ENCODE measurements around the gene TGM4.

The TGM4 gene

GRCh38 chr3:44887101-44887500 is 12.7 kb downstream of the TGM4 start:
- no peak for ATAC-seq (replicated peaks)
- H3K27ac Mint-ChIP-seq, result no peak overlapping the region

GRCh38 chr3:44890258-44890657 is 15.8 kb downstream of the TGM4 start:
- ATAC-seq (replicated peaks) (no peak), DNase-seq (no peak)
- no peaks in the 10 kb centered on the region for H3K9me3 Mint-ChIP-seq
- H3K27me3 Mint-ChIP-seq, result peaks cover 22 to 37% of the 10 kb centered on the region in 2 donors
- no peaks in the 10 kb centered on the region for H3K36me3 Mint-ChIP-seq (ENCODE audit: insufficient read depth)
- H3K4me1 Mint-ChIP-seq (ENCODE audit: low read depth in 2 of 2), result peaks cover 0 to 2% of the 10 kb centered on the region in 2 donors
- H3K4me3 Mint-ChIP-seq, result no peak overlapping the region
- no peak overlapping the region for H3K27ac Mint-ChIP-seq

More at GRCh38 chr3:44887101-44887500, 12.7 kb downstream of the TGM4 start:
- Mint-ChIP-seq H3K36me3 (ENCODE audit: insufficient read depth) (no peaks in the 10 kb centered on the region), H3K4me3 (no peak overlapping the region), H3K27me3 (peaks cover 29 to 56% of the 10 kb centered on the region in 2 donors), H3K4me1 (ENCODE audit: low read depth in 2 of 2) (peaks cover 0 to 2% of the 10 kb centered on the region in 2 donors), H3K9me3 (no peaks in the 10 kb centered on the region)
- DNase-seq, result no peak

GRCh38 chr3:44890852-44891251 is 16.4 kb downstream of the TGM4 start:
- ATAC-seq (replicated peaks), result no peak
- Mint-ChIP-seq H3K27me3 (peaks cover 16 to 31% of the 10 kb centered on the region in 2 donors), H3K4me3 (no peak overlapping the region), H3K4me1 (ENCODE audit: low read depth in 2 of 2) (peaks cover 0 to 2% of the 10 kb centered on the region in 2 donors), H3K9me3 (no peaks in the 10 kb centered on the region), H3K27ac (no peak overlapping the region), H3K36me3 (ENCODE audit: insufficient read depth) (no peaks in the 10 kb centered on the region)
- DNase-seq, result no peak

DNA sequence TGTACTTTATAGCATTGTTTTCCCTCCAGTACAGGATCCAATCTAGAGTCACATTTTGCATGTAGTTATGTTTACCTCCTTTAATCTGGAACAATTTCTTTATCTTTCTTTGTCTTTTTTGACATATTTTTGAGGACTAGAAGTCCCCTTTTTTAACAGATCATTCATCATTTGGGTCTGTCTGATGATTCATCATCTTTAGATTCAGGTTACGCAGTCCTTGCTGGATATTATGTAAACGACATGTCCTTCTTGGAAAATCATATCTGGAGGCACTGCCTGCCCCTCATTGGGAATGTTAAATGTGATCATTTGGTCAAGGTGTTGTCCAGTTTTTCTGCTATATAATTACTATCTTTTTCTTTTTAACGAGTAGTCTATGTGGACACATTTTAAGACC is 18.3 kb downstream of the TGM4 start:
- Mint-ChIP-seq H3K9me3 (no peaks in the 10 kb centered on the region), H3K4me3 (no peak overlapping the region), H3K27ac (no peak overlapping the region), H3K4me1 (ENCODE audit: low read depth in 2 of 2) (peaks cover 0 to 2% of the 10 kb centered on the region in 2 donors), H3K27me3 (peaks cover 0 to 13% of the 10 kb centered on the region in 2 donors), H3K36me3 (ENCODE audit: insufficient read depth) (no peaks in the 10 kb centered on the region)
- ATAC-seq (replicated peaks), result no peak
- no peak for DNase-seq

GRCh38 chr3:44893097-44893496 is 18.7 kb downstream of the TGM4 start:
- Mint-ChIP-seq H3K4me3 (no peak overlapping the region), H3K36me3 (ENCODE audit: insufficient read depth) (no peaks in the 10 kb centered on the region), H3K27ac (no peak overlapping the region), H3K9me3 (no peaks in the 10 kb centered on the region), H3K27me3 (peaks cover 0 to 9% of the 10 kb centered on the region in 2 donors), H3K4me1 (ENCODE audit: low read depth in 2 of 2) (peaks cover 0 to 2% of the 10 kb centered on the region in 2 donors)
- ATAC-seq (replicated peaks) (no peak), DNase-seq (no peak)

DNA sequence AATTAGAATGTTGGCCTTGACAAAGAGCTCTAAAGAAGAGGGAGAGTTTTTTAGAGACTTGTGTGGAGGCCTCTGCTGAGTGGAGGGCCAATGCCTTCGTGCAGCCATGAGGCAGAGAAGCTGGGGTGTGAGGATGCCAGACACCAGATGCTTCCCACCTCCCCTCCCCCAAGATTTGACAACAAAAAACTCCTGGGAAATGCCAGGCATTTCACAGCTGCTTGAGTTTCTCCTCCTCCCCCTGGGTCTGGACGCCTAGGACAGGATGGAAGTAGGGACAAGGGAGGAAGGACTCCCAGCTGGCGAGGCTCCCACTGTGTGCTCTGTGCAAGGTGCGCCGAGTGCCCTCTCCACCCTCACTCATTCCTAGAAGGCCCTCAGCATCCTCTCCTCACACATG is 20.1 kb downstream of the TGM4 start:
- no peak overlapping the region for H3K27ac Mint-ChIP-seq
- H3K27me3 Mint-ChIP-seq, result peaks cover 0 to 21% of the 10 kb centered on the region in 2 donors
- H3K36me3 Mint-ChIP-seq (ENCODE audit: insufficient read depth), result no peaks in the 10 kb centered on the region
- no peak for DNase-seq
- H3K9me3 Mint-ChIP-seq, result no peaks in the 10 kb centered on the region
- ATAC-seq (replicated peaks), result no peak
- peaks cover 0 to 2% of the 10 kb centered on the region in 2 donors for H3K4me1 Mint-ChIP-seq (ENCODE audit: low read depth in 2 of 2)
- no peak overlapping the region for H3K4me3 Mint-ChIP-seq

- ATAC-seq (replicated peaks), result no peak
- Mint-ChIP-seq H3K9me3 (no peaks in the 10 kb centered on the region), H3K4me3 (no peak overlapping the region), H3K27me3 (peaks cover 15 to 40% of the 10 kb centered on the region in 2 donors), H3K36me3 (ENCODE audit: insufficient read depth) (no peaks in the 10 kb centered on the region), H3K4me1 (ENCODE audit: low read depth in 2 of 2) (no peaks in the 10 kb centered on the region), H3K27ac (no peak overlapping the region)
- no peak for DNase-seq
Measured at GRCh38 chr3:44896440-44896839, 22.0 kb downstream of the TGM4 start.

- DNase-seq (no peak), ATAC-seq (replicated peaks) (no peak)
- peaks cover 24 to 50% of the 10 kb centered on the region in 2 donors for H3K27me3 Mint-ChIP-seq
- H3K4me1 Mint-ChIP-seq (ENCODE audit: low read depth in 2 of 2), result no peaks in the 10 kb centered on the region
- H3K9me3 Mint-ChIP-seq, result no peaks in the 10 kb centered on the region
- no peak overlapping the region for H3K4me3 Mint-ChIP-seq
- no peaks in the 10 kb centered on the region for H3K36me3 Mint-ChIP-seq (ENCODE audit: insufficient read depth)
- no peak overlapping the region for H3K27ac Mint-ChIP-seq
Measured at GRCh38 chr3:44899683-44900367, 25.4 kb downstream of the TGM4 start.

DNA sequence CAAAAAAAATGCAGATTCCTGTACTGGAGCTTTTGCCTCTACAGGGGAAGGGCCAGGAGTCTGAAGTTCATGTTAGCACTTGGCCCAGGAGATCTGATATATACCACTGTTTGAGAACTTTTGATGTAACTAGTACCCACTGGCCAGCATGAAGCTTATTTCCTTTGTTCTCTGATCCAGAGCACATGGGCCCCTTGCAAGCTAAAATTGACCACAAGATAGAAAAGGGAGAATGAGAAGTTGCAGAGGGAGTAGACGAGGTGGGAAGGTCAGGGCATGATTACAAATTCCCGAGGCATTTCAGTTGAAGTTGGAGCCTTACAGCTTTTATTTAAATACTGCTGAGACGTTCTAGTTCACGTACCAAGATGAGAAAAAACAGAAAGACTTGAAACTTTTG is 28.2 kb downstream of the TGM4 start:
- ATAC-seq (replicated peaks) (no peak), DNase-seq (no peak)
- Mint-ChIP-seq H3K4me1 (ENCODE audit: low read depth in 2 of 2) (no peaks in the 10 kb centered on the region), H3K27me3 (peaks cover 28 to 58% of the 10 kb centered on the region in 2 donors), H3K27ac (no peak overlapping the region), H3K36me3 (ENCODE audit: insufficient read depth) (no peaks in the 10 kb centered on the region), H3K4me3 (no peak overlapping the region), H3K9me3 (no peaks in the 10 kb centered on the region)

- Mint-ChIP-seq H3K4me3 (no peak overlapping the region), H3K27me3 (peaks cover 34 to 65% of the 10 kb centered on the region in 2 donors), H3K9me3 (no peaks in the 10 kb centered on the region), H3K36me3 (ENCODE audit: insufficient read depth) (no peaks in the 10 kb centered on the region), H3K4me1 (ENCODE audit: low read depth in 2 of 2) (no peaks in the 10 kb centered on the region), H3K27ac (no peak overlapping the region)
- DNase-seq, result no peak
- no peak for ATAC-seq (replicated peaks)
Measured at GRCh38 chr3:44903314-44903713, 28.9 kb downstream of the TGM4 start.

DNA sequence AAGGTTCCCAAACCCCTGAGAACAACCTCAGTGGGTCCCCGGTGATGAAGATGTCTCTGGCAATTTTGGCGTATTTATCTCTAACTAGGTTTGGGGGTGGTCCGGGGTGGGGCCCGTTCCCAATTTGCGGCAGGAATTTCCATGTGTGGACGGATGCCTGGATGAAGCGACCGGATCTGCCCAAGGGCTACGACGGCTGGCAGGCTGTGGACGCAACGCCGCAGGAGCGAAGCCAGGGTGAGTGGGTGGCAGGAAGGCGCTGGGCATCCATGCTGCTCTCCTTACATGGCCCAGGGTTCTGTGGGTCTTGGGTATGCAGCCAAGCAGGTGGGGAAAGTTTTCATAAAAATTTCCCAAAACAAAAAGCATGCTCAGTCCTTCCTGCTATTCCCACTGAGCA is 29.3 kb downstream of the TGM4 start:
- ATAC-seq (replicated peaks), result no peak
- no peak for DNase-seq
- no peaks in the 10 kb centered on the region for H3K36me3 Mint-ChIP-seq (ENCODE audit: insufficient read depth)
- peaks cover 34 to 64% of the 10 kb centered on the region in 2 donors for H3K27me3 Mint-ChIP-seq
- H3K27ac Mint-ChIP-seq, result no peak overlapping the region
- H3K9me3 Mint-ChIP-seq, result no peaks in the 10 kb centered on the region
- H3K4me3 Mint-ChIP-seq, result no peak overlapping the region
- H3K4me1 Mint-ChIP-seq (ENCODE audit: low read depth in 2 of 2), result no peaks in the 10 kb centered on the region

DNA sequence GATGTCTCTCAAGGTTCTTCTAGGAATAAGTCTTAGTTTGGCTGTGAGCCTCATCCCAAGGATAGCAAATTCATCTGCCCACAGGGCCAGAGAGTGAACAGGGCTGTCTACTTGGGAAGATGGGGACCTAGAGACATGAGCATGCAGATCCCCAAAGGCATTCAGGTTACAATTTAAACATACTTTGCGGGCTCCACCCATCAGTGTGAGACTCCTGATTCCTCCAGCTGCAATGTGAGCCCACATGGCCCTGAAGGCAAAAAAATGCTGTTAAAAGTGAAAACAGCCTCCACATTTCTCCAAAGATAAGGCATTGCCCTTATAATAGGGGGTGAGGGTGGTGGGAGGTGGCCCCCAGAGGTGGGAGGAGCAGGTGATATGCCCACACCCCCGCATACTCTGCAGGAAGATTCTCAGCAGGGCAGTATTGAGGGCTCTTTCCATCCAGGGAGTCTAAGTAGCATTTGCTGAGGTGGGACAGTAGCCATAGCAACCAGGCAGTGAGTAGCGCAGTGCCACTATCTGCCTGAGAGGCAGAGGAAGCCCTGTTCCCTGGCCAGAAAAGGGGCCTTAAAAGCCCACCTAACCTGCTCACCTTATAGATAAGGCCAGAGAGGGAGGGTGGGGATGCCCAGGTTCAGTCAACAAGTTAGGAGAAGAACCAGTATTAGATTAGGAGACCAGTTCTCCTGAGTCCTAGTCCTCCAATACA is 31.2 kb downstream of the TGM4 start:
- H3K27ac Mint-ChIP-seq, result no peak overlapping the region
- H3K36me3 Mint-ChIP-seq (ENCODE audit: insufficient read depth), result no peaks in the 10 kb centered on the region
- no peaks in the 10 kb centered on the region for H3K4me1 Mint-ChIP-seq (ENCODE audit: low read depth in 2 of 2)
- H3K4me3 Mint-ChIP-seq, result no peak overlapping the region
- peaks cover 42 to 63% of the 10 kb centered on the region in 2 donors for H3K27me3 Mint-ChIP-seq
- DNase-seq (no peak), ATAC-seq (replicated peaks) (no peak)
- H3K9me3 Mint-ChIP-seq, result no peaks in the 10 kb centered on the region

- Mint-ChIP-seq H3K9me3 (no peaks in the 10 kb centered on the region), H3K27me3 (peaks cover 33 to 59% of the 10 kb centered on the region in 2 donors), H3K27ac (peak overlapping the region in 1 of 2 donors; percentile 59), H3K4me1 (ENCODE audit: low read depth in 2 of 2) (no peaks in the 10 kb centered on the region), H3K36me3 (ENCODE audit: insufficient read depth) (no peaks in the 10 kb centered on the region), H3K4me3 (no peak overlapping the region)
- DNase-seq (no peak), ATAC-seq (replicated peaks) (no peak)
Measured at GRCh38 chr3:44906997-44907396, 32.6 kb downstream of the TGM4 start.

- ATAC-seq (replicated peaks), result no peak
- Mint-ChIP-seq H3K9me3 (no peaks in the 10 kb centered on the region), H3K4me3 (no peak overlapping the region)
Measured at GRCh38 chr3:44907612-44908011, 33.2 kb downstream of the TGM4 start.

More at GRCh38 chr3:44907612-44908011, 33.2 kb downstream of the TGM4 start:
- no peak for DNase-seq
- Mint-ChIP-seq H3K36me3 (ENCODE audit: insufficient read depth) (no peaks in the 10 kb centered on the region), H3K27me3 (peaks cover 31 to 56% of the 10 kb centered on the region in 2 donors), H3K27ac (no peak overlapping the region), H3K4me1 (ENCODE audit: low read depth in 2 of 2) (no peaks in the 10 kb centered on the region)

Measured in effector memory CD8-positive, alpha-beta T cell (primary cell).